Ectodermal cell (in vitro differentiated cells): Measurements from ENCODE around the gene HDAC11.
"Not testable (repeated sequence)": the region's sequence is repeated elsewhere in the genome, so short reads cannot be mapped to it uniquely, and the experiment has no call there.

Experiments used
- H3K27ac ChIP-seq: 2 replicates; pipeline ENCODE4 v1.7.0; 2013; ENCODE audit warnings: mild to moderate bottlenecking, low read depth, low read length; ENCODE audit not compliant: insufficient read depth, poor library complexity, severe bottlenecking
- H3K27me3 ChIP-seq: 2 replicates; pipeline ENCODE4 v1.7.0; 2013; ENCODE audit warnings: mild to moderate bottlenecking, low read length; ENCODE audit not compliant: insufficient read depth, control insufficient read depth, poor library complexity, severe bottlenecking
- H3K36me3 ChIP-seq: one replicate; pipeline ENCODE4 v1.7.0; 2013; ENCODE audit warnings: low read length; ENCODE audit not compliant: control insufficient read depth, insufficient read depth
- H3K4me1 ChIP-seq: one replicate; pipeline ENCODE4 v1.7.0; 2013; ENCODE audit warnings: low read length; ENCODE audit not compliant: control insufficient read depth, insufficient read depth
- H3K4me3 ChIP-seq: 2 replicates; pipeline ENCODE4 v1.7.0; 2013; ENCODE audit warnings: low read depth, low read length, control low read depth; ENCODE audit not compliant: insufficient read depth
- H3K9me3 ChIP-seq: 2 replicates; pipeline ENCODE4 v1.7.0; 2013; ENCODE audit warnings: mild to moderate bottlenecking, low read length, moderate library complexity; ENCODE audit not compliant: control insufficient read depth
- WGBS, 2 experiments: methylation state at CpG; one replicate each; pipeline ENCODE4 v1.1.7; 2013; ENCODE audit warnings: missing lambda C conversion rate in 2 of 2; 5-methylcytosine and 5-hydroxymethylcytosine counted together

HDAC11 gene

DNA sequence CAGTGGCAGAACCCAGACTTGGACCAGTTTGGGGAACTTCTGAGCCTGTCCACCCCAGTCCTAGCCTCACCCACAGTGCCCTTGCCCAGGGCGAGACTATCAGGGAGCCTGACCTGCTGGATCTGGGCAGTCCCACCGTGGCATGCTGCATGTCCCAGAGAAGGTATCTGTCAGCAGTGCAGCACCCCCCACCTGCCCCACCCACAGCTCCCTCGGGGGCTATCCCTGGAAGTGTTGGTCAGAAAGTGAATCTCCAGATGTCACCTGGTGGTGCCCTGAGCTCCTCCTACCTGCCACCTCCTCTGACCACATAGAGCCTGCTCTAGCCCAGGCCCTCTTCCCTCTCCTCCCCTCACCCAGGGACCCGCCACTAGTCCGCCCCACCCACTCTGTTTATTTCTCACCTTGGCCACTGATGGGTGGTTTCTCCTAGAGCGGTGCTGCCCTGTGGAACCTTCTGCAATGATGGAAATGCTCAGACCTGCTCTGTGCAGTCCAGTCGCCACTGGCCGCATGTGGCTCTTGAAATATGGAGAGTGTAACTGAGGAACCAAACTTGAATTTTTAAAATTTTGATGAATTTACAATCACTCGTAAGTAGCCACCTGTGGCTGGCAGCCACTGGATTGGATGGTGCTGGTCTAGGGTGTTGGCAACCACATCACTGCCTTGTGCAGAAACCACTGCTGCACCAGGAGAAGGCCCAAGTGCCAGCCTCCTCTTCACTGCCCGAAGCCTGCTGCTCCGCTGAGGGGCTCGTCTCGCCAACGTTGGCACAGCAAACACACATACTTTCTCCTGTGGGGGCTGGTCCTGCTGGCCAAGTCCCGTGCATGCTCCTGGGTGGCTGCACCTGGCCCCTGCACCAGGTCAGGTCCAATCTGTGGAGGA is 13.1 kb downstream of the HDAC11 start:
- H3K27ac ChIP-seq = no peak overlapping the region
- H3K9me3 ChIP-seq = no peaks in the 10 kb centered on the region
- WGBS, 2 experiments = 94 to 95% methylated on average over 15 of the region's 15 CpGs
- no peaks in the 10 kb centered on the region for H3K27me3 ChIP-seq
- no peak overlapping the region for H3K4me3 ChIP-seq
- no peaks in the 10 kb centered on the region for H3K36me3 ChIP-seq
- H3K4me1 ChIP-seq = peaks cover 6% of the 10 kb centered on the region

DNA sequence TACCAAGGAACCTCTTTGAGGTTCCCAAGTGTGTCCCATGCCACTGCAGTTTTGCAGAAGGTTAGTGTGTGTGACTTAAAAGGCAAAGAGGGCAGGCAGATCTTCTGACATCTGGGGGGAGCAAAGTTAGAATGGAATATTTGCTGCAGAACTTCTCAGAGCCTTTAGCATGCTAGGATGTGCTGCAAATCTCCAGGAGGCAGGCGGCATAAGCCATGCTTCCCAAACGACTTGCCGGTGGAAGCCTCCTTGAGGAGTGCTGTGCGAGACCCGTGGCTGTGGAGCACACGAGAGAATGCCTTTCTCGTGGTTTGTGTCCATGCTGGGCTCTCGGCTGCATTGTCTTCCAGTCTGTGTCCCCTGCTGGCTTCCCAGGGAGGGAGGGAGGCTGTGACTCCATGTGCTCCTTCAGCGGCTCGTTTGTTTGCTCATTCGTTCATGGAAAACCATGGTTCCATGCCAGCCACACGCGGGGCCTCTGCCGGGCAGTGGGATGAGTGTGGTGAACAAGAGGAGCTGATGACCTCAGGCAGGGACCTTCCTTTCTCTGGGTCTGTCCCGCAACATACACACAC is 13.8 kb downstream of the HDAC11 start:
- H3K4me3 ChIP-seq = no peak overlapping the region
- H3K9me3 ChIP-seq = no peaks in the 10 kb centered on the region
- no peaks in the 10 kb centered on the region for H3K27me3 ChIP-seq
- no peak overlapping the region for H3K27ac ChIP-seq
- WGBS, 2 experiments = 83 to 85% methylated on average over 15 of the region's 15 CpGs
- H3K36me3 ChIP-seq = no peaks in the 10 kb centered on the region
- H3K4me1 ChIP-seq = peaks cover 6% of the 10 kb centered on the region

DNA sequence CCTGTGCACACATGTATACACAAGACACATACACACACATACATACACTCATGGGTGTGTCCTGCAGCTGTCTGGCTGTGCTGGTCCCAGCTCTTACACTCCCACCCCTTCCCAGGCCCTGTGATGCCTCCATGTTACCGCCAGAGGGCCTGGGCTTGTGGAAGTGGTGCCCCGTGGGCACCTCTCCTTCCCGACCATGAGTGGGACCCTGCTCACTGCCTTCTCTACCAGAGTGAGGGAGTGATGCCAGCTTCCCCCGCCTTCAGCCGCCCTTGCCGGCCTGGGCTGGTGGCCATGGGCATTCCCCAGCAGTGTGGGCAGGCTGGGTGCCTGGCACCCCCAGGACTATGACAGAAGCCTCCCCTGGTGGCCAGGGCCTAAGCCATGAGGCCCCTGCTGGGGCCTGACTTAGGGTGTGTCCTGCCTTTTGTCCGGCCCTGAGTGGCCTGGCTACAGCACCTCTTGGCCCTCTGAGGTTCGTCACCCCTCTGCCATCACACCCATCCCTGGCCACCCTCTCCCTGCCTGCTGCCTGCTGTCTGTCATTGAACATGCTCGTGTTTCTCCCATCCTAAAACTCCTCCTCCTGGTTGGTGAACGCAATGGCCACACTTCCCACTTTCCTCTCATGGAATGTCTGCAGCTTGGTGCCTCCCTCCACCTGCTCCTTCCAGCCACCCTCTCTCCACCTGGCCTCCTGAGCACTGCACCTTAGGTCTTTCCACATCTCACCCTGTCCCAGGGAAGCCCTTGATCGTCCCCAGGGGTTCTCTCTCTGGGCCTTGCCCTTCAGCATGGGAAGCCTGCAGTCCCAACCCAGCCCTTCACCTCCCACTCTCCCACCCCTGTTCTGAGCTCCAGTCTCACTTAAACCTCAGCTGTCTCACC is 14.6 kb downstream of the HDAC11 start:
- H3K27ac ChIP-seq = no peak overlapping the region
- H3K9me3 ChIP-seq = no peaks in the 10 kb centered on the region
- no peaks in the 10 kb centered on the region for H3K36me3 ChIP-seq
- WGBS, 2 experiments = 71 to 74% methylated on average over 11 of the region's 11 CpGs
- H3K27me3 ChIP-seq = no peaks in the 10 kb centered on the region
- no peak overlapping the region for H3K4me3 ChIP-seq
- peaks cover 6% of the 10 kb centered on the region for H3K4me1 ChIP-seq

DNA sequence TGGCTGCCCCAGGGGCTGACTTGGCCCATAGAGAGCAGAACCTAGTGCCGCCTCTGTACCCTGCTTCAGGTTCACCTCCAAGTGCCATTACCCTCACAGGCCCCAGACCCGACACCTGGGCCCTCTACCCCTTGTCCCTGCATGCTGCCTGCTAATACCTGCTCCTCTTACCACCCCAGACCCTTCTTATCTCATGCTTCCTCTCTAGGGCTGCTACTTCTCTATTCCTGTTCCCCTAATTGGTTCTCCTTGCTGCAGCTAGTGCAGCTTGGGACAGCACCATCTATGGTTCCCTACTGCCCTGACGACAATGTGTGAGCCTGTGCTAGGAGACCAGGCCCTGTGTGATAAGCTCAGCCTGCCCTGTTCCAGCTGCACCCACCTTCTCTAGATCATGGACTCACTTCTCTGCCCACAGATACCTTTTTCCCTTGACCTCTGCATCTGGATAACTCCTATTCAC is 15.3 kb downstream of the HDAC11 start:
- no peaks in the 10 kb centered on the region for H3K27me3 ChIP-seq
- H3K9me3 ChIP-seq = no peaks in the 10 kb centered on the region
- H3K4me3 ChIP-seq = no peak overlapping the region
- H3K36me3 ChIP-seq = no peaks in the 10 kb centered on the region
- no peak overlapping the region for H3K27ac ChIP-seq
- 92 to 94% methylated on average over 3 of the region's 3 CpGs for WGBS, 2 experiments
- H3K4me1 ChIP-seq = peaks cover 6% of the 10 kb centered on the region

DNA sequence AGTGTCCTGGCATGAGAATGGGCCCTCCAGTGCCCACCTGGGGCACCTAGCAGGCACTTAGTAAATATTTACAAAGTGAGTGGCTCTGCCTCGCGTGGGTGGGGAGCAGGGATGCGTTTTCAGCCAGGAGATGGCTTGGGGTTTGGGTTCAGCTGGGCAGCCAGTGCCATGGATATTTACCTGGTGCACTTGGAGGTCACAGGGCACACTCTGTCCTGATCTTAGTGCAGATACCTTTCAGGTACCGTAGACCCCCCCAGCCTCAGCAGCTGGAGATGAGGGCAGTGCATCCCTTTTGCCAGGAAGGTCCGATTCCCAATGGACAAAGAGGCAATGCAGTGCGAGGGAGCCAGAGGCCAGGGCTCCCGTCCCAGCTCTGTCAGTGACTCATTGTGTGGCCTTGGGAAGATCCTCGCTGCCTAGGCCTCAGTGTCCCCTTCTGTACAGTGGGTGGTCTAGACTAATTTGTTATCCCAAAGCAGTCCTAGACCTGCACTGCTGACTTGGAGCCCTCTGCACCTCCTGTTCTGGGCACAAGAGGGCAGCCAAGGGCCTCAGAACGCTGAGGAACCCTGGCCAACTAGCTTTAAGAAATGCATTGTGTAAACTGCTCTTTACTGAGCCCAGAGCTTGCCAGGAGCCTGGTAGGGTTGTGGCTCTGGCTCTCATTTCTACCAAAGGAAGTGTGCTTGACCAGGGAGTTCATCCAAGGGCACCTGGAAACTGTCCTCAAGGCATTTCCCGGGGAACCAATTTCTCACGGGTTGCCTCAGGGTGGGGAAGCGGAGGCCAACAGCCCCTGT is 16.0 kb downstream of the HDAC11 start:
- no peak overlapping the region for H3K27ac ChIP-seq
- H3K4me1 ChIP-seq = peaks cover 6% of the 10 kb centered on the region
- no peak overlapping the region for H3K4me3 ChIP-seq
- 56 to 62% methylated on average over 12 of the region's 12 CpGs for WGBS, 2 experiments
- no peaks in the 10 kb centered on the region for H3K9me3 ChIP-seq
- no peaks in the 10 kb centered on the region for H3K36me3 ChIP-seq
- H3K27me3 ChIP-seq = no peaks in the 10 kb centered on the region

DNA sequence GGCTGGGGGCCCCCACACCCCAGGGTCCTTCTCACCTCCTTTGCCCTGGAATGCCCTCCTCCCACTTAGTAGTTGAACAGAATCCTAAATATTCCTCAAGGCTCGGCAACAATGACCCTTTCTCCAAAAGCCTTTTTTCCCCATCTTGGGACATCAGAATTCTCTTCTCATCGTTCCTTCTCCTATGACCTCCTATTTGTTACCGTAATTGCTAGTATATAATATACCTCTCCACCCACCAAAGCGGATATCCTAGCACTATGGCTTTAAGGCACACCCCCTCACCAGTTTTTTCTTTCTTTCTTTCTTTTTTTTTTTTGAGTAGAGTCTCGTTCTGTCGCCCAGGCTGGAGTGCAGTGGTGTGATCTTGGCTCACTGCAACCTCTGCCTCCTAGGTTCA is 16.8 kb downstream of the HDAC11 start:
- Histone ChIP-seq H3K36me3 (no peaks in the 10 kb centered on the region), H3K9me3 (no peaks in the 10 kb centered on the region), H3K4me1 (peaks cover 6% of the 10 kb centered on the region), H3K27me3 (no peaks in the 10 kb centered on the region), H3K4me3 (no peak overlapping the region), H3K27ac (no peak overlapping the region)
- WGBS, 2 experiments = 82 to 83% methylated on average over 6 of the region's 6 CpGs

DNA sequence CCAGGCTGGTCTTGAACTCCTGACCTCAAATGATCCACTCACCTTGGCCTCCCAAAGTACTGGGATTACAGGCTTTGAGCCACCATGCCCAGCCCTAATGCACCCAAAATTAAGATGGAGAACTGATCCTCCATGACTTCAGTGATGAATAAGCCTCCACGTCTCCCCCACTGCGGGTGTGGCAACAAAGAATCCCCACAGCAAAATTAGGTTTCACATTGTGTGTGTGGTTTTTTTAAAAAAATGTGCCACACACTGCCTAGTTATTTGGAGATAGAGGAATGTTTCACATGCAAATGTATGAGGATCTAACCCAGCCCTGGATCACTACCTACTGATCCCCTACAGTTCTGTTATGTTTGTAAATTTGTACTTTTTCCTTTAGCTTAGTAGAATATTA is 17.3 kb downstream of the HDAC11 start:
- Histone ChIP-seq H3K27me3 (no peaks in the 10 kb centered on the region), H3K4me3 (no peak overlapping the region), H3K9me3 (no peaks in the 10 kb centered on the region), H3K27ac (no peak overlapping the region), H3K4me1 (peaks cover 6% of the 10 kb centered on the region), H3K36me3 (no peaks in the 10 kb centered on the region)
- WGBS, 2 experiments = 93 to 97% methylated on average over 2 of the region's 2 CpGs

DNA sequence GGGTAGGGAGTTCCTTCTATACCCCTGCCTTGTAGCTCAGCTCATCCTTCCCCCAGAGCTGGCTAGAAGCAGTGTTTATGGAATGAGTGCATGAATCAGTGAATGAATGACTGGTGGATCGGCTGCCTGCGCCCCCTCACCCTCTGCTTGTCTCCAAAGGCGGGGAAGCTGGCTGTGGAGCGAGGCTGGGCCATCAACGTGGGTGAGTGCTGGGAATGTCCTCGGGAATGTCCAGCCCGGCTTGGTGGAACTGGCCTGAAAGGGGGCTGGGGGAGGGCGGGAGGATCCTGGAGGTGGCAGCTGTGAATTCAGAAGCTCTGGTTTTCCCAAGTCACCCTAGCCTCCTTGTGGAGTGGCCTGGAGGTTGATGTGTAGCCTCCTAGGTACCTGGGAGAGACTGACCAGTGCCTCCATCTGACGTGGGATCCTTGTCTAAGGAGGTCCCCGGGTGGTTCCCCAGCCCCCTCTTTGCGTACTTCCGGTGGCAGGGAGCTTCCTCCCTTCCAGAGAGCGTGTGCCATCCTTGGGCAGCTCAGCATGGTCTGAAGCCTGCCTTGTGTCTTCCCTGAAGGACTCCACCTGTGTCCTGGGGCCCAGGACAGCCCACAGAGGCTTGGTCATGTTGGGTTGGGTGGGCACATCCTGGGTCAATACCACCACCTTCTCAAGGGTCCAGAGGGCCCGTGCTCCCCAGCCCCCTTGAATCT is 18.4 kb downstream of the HDAC11 start:
- Histone ChIP-seq H3K4me1 (peaks cover 6% of the 10 kb centered on the region), H3K4me3 (no peak overlapping the region), H3K27ac (no peak overlapping the region), H3K36me3 (no peaks in the 10 kb centered on the region), H3K27me3 (no peaks in the 10 kb centered on the region), H3K9me3 (no peaks in the 10 kb centered on the region)
- WGBS, 2 experiments = 82 to 84% methylated on average over 14 of the region's 14 CpGs

DNA sequence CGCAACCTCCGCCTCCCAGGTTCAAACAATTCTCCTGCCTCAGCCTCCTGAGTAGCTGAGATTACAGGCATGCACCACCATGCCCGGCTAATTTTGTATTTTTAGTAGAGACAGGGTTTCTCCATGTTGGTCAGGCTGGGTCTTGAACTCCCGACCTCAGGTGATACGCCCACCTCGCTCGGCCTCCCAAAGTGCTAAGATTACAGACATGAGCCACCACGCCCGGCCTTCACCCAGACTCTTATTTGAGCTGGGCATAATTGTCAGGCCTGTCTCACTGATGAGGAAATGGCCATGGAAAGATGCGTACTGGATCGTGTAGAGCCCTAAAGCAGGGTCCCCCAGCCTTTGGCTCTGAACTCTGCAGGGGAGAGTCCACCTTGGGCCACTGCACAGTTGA is 19.1 kb downstream of the HDAC11 start:
- H3K4me3 ChIP-seq, H3K9me3 ChIP-seq, H3K4me1 ChIP-seq, H3K27ac ChIP-seq, H3K36me3 ChIP-seq, H3K27me3 ChIP-seq: not testable (repeated sequence)
- 93 to 95% methylated on average over 11 of the region's 11 CpGs for WGBS, 2 experiments
